ENCODE data around the gene CNOT6. TPM values are rescaled to one million over a fixed set of nuclear protein-coding genes. Genes with fewer than 3 reads are reported as not detected.
A peak's percentile ranks its signal among the peaks of the same experiment; 100 is the strongest.

The CNOT6 gene
- total RNA-seq, 1 experiment from 2014 or later: 32.8 TPM

GRCh38 chr5:180618829-180619562 is 124.8 kb downstream of the CNOT6 start:
- no peak overlapping the region for H3K27ac ChIP-seq (ENCODE audit: low read length)
- intact Hi-C loops (cut with micrococcal nuclease; ENCODE audit: unreplicated experiment): no loop called here
- BruUV-seq (replicated peaks): no TSS peak
- ChIA-PET POLR2A (no interaction called here), CTCF (interaction anchor here (0.6 kb wide), 2 partner anchors 69 to 410 kb away, joined by 3 read pairs; no protein-coding TSS in a partner anchor)
- H3K9me3 ChIP-seq (ENCODE audit: control insufficient read depth, insufficient read depth, low read depth, low read length): no peaks in the 10 kb centered on the region
- no peak for ATAC-seq
- in situ Hi-C loops (cut with HindIII; ENCODE audit: low pct_unique_long_range_greater_than_20kb, low sequenced_read_pairs): no loop called here
- no peaks in the 10 kb centered on the region for H3K36me3 ChIP-seq (ENCODE audit: control insufficient read depth, insufficient read depth, low read length)
- peak overlapping the region in 1 of 2 experiments; percentile 11; a peak in 1 of 4 replicates for H3K4me3 ChIP-seq (ENCODE audit: low read depth in 2 of 2, low read length in 2 of 2)
- H3K4me1 ChIP-seq (ENCODE audit: control insufficient read depth, insufficient read depth, low read length): no peaks in the 10 kb centered on the region
- TF ChIP-seq REST (IDR thresholded peaks at IDR 0.05; ENCODE audit: insufficient read depth in 1 of 2, low read depth in 2 of 2, low read length in 1 of 2) (no peak), TCF7L2 (IDR thresholded peaks at IDR 0.05; ENCODE audit: low read depth, low read length) (no peak), POLR2AphosphoS5 (IDR thresholded peaks at IDR 0.05; ENCODE audit: low read depth, low read length) (no peak), CTCF (IDR thresholded peaks at IDR 0.05) (no peak; the same call in 1 of the 2 replicates), SIN3A (IDR thresholded peaks at IDR 0.05; ENCODE audit: borderline replicate concordance, insufficient read depth, low read depth, low read length) (no peak)
- DNase-seq (ENCODE audit: low read depth, low spot score): no peak
- no peaks in the 10 kb centered on the region; the same call in 1 of the 2 replicates for H3K27me3 ChIP-seq (ENCODE audit: control insufficient read depth, insufficient read depth, low read length)

GRCh38 chr5:180619563-180619915 is 125.4 kb downstream of the CNOT6 start:
- Histone ChIP-seq H3K27ac (ENCODE audit: low read length) (no peak overlapping the region), H3K4me1 (ENCODE audit: control insufficient read depth, insufficient read depth, low read length) (no peaks in the 10 kb centered on the region), H3K4me3 (ENCODE audit: low read depth in 2 of 2, low read length in 2 of 2) (no peak overlapping the region), H3K27me3 (ENCODE audit: control insufficient read depth, insufficient read depth, low read length) (no peaks in the 10 kb centered on the region; the same call in 1 of the 2 replicates), H3K9me3 (ENCODE audit: control insufficient read depth, insufficient read depth, low read depth, low read length) (no peaks in the 10 kb centered on the region), H3K36me3 (ENCODE audit: control insufficient read depth, insufficient read depth, low read length) (no peaks in the 10 kb centered on the region)
- intact Hi-C loops (cut with micrococcal nuclease; ENCODE audit: unreplicated experiment) (no loop called here), in situ Hi-C loops (cut with HindIII; ENCODE audit: low pct_unique_long_range_greater_than_20kb, low sequenced_read_pairs) (no loop called here)
- ATAC-seq (no peak), DNase-seq (ENCODE audit: low read depth, low spot score) (no peak)
- ChIA-PET POLR2A (no interaction called here), CTCF (interaction anchor here (0.6 kb wide), 1 partner anchor 70 kb away, joined by 3 read pairs; no protein-coding TSS in a partner anchor)
- TF ChIP-seq SIN3A (IDR thresholded peaks at IDR 0.05; ENCODE audit: borderline replicate concordance, insufficient read depth, low read depth, low read length): no peak
- TF ChIP-seq REST (IDR thresholded peaks at IDR 0.05; ENCODE audit: insufficient read depth in 1 of 2, low read depth in 2 of 2, low read length in 1 of 2): no peak
- TF ChIP-seq TCF7L2 (IDR thresholded peaks at IDR 0.05; ENCODE audit: low read depth, low read length): no peak
- TF ChIP-seq POLR2AphosphoS5 (IDR thresholded peaks at IDR 0.05; ENCODE audit: low read depth, low read length): no peak
- no peak for TF ChIP-seq CTCF (IDR thresholded peaks at IDR 0.05)
- no TSS peak for BruUV-seq (replicated peaks)
